Endodermal cell (in vitro differentiated cells): ENCODE measurements around the gene PDP2. TPM values are rescaled to one million over a fixed set of nuclear protein-coding genes. Genes with fewer than 3 reads are reported as not detected.

Experiments used
- DNase-seq: peaks from one replicate; pipeline ENCODE4 v3.0.0-alpha.2; 2017
- H3K27ac ChIP-seq: 2 replicates; pipeline ENCODE4 v1.5.1; 2013; ENCODE audit warnings: mild to moderate bottlenecking, low read depth, low read length, moderate library complexity
- H3K27me3 ChIP-seq: 2 replicates; pipeline ENCODE4 v1.6.1; 2013; ENCODE audit warnings: mild to moderate bottlenecking, low read length, moderate library complexity; ENCODE audit not compliant: insufficient read depth, control insufficient read depth, poor library complexity, severe bottlenecking
- H3K36me3 ChIP-seq: 2 replicates; pipeline ENCODE4 v1.7.0; 2013; ENCODE audit warnings: mild to moderate bottlenecking, low read length, moderate library complexity; ENCODE audit not compliant: control insufficient read depth, insufficient read depth
- H3K4me1 ChIP-seq: one replicate; pipeline ENCODE4 v1.7.0; 2013; ENCODE audit warnings: low read length; ENCODE audit not compliant: control insufficient read depth, insufficient read depth
- H3K4me3 ChIP-seq: 2 replicates; pipeline ENCODE4 v1.5.1; 2013; ENCODE audit warnings: mild to moderate bottlenecking, low read length, moderate library complexity
- H3K9ac ChIP-seq: 2 replicates; pipeline ENCODE4 v1.6.1; 2013; ENCODE audit warnings: mild to moderate bottlenecking, low read length, moderate library complexity; ENCODE audit not compliant: poor library complexity, severe bottlenecking; ENCODE audit errors: extremely low read depth
- H3K9me3 ChIP-seq: 2 replicates; pipeline ENCODE4 v1.6.1; 2013; ENCODE audit warnings: mild to moderate bottlenecking, low read length, moderate library complexity; ENCODE audit not compliant: control insufficient read depth
- H3K27ac Mint-ChIP-seq: 2 replicates; pipeline ENCODE4 v1.8.0; 2020; ENCODE audit warnings: mixed read lengths
- H3K27me3 Mint-ChIP-seq: 2 replicates; pipeline ENCODE4 v1.8.0; 2021; ENCODE audit warnings: mild to moderate bottlenecking, mixed read lengths; ENCODE audit not compliant: insufficient read depth
- H3K36me3 Mint-ChIP-seq: 2 replicates; pipeline ENCODE4 v1.8.0; 2020; ENCODE audit warnings: low read depth, mixed read lengths
- H3K4me1 Mint-ChIP-seq: 2 replicates; pipeline ENCODE4 v1.8.0; 2020; ENCODE audit warnings: mixed read lengths
- H3K4me3 Mint-ChIP-seq: 2 replicates; pipeline ENCODE4 v1.8.0; 2020; ENCODE audit warnings: mild to moderate bottlenecking, moderate library complexity, mixed read lengths
- H3K9me3 Mint-ChIP-seq: 2 replicates; pipeline ENCODE4 v1.8.0; 2020; ENCODE audit warnings: mild to moderate bottlenecking, mixed read lengths
- WGBS, 2 experiments: methylation state at CpG; one replicate each; pipeline versions ENCODE4 v1.1.5 to v1.1.7; 2013; ENCODE audit warnings: missing lambda C conversion rate in 2 of 2, mixed read lengths in 1 of 2; ENCODE audit not compliant: insufficient coverage in 1 of 2, insufficient read length in 1 of 2; 5-methylcytosine and 5-hydroxymethylcytosine counted together
- total RNA-seq, 2 donors: library from RNA; stranded (reverse); fragmentation: NEBNext Ultra II Directional in 1 of 2; extraction: Animal tissue kit (Norgen Biotek cat#: 25700) in 1 of 2; gene quantifications; 2 replicates in 1 of 2; 3 replicates in 1 of 2; pipeline ENCODE4 v1.2.1, GENCODE V29; 2021
- TF ChIP-seq, protein P1 (sequence below): fragments of 200-600 bp; sonication (generic); conservative IDR thresholded peaks from 2 replicates; pipeline ENCODE4 v1.5.0; 2021; ENCODE audit warnings: antibody characterized with exemption, mild to moderate bottlenecking

The PDP2 gene
- total RNA-seq, 2 donors from 2014 or later, result 23.1 to 31.5 TPM

DNA sequence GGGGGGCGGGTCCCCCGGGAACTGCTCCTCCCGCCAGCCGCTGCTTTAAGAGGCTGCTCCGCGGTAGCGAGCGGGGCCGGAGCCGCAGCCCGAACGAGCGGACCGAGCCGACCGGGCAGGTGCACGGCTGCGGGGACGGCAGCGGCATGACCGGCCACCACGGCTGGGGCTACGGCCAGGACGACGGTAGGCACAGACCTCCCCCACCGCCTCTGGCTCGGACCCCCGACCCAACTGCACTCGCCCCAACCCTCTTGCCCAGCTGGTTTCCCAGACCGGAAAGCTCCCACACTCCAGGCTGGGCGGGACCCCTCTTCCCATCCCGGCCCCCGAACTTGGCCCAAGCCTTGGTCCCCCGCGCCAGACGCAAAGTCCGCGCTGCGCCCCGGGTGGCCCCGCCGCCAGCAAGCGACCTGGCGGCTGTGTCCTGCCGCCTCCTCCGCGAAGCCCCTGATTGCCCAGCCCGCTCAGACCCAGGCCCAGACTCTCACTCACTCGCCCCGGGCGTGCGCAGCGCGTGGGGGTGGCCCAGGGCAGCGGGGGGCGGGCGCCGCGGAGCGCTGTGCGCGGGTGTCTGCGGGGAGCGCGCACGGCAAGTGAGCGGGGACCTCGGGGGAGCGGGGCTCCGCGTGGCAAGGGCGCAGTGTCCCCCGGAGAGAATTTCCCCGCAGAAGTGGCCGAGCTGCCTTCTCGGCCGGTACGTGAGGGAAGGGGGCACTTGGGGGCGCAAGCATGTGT is 35.8 kb upstream of the PDP2 start, which contains the start of gene CA7:
Gene CA7, plus strand, starts transcription at position 73 of the 738 bp plus-strand sequence. Its CDS starts 74 bp downstream, at position 147.
- Mint-ChIP-seq H3K27ac (no peak within 1 kb of the TSS), H3K4me3 (peak within 1 kb of the TSS; percentile 57), H3K27me3 (peaks cover 82% of the 10 kb centered on the region), H3K9me3 (no peaks in the 10 kb centered on the region), H3K4me1 (peaks cover 2% of the 10 kb centered on the region), H3K36me3 (no peaks in the 10 kb centered on the region)
- Histone ChIP-seq H3K27ac (no peak within 1 kb of the TSS), H3K9me3 (no peaks in the 10 kb centered on the region), H3K4me3 (peak within 1 kb of the TSS; percentile 69), H3K4me1 (no peaks in the 10 kb centered on the region), H3K36me3 (no peaks in the 10 kb centered on the region), H3K9ac (no peak within 1 kb of the TSS), H3K27me3 (peaks cover 87% of the 10 kb centered on the region)
- DNase-seq, result peak; percentile 76
- 3 to 6% methylated on average over 35 to 79 of the region's 79 CpGs for WGBS, 2 experiments
- TF ChIP-seq, protein P1, sequence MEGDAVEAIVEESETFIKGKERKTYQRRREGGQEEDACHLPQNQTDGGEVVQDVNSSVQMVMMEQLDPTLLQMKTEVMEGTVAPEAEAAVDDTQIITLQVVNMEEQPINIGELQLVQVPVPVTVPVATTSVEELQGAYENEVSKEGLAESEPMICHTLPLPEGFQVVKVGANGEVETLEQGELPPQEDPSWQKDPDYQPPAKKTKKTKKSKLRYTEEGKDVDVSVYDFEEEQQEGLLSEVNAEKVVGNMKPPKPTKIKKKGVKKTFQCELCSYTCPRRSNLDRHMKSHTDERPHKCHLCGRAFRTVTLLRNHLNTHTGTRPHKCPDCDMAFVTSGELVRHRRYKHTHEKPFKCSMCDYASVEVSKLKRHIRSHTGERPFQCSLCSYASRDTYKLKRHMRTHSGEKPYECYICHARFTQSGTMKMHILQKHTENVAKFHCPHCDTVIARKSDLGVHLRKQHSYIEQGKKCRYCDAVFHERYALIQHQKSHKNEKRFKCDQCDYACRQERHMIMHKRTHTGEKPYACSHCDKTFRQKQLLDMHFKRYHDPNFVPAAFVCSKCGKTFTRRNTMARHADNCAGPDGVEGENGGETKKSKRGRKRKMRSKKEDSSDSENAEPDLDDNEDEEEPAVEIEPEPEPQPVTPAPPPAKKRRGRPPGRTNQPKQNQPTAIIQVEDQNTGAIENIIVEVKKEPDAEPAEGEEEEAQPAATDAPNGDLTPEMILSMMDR, result no peak

DNA sequence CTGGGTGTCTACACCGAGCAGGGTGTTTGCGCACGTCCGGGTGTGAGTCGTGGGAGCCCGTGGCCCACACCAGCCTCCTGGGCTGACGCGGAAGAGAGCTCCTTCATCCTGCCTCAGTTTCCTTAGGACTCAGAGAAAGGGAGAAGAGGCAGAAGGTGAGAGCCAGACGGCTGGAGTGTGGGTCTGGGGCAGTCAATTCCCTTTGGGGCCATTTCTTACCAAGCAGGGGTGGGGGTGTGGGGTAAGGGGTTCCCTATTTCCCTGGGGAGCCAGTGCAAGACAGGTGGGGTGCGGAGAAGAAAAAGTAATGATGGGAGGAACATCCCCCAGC is 35.3 kb upstream of the PDP2 start:
- Histone ChIP-seq H3K27ac (no peak overlapping the region), H3K9me3 (no peaks in the 10 kb centered on the region), H3K4me1 (no peaks in the 10 kb centered on the region), H3K36me3 (no peaks in the 10 kb centered on the region), H3K27me3 (peaks cover 81% of the 10 kb centered on the region), H3K9ac (no peak overlapping the region), H3K4me3 (peak overlapping the region; percentile 69)
- no peak for DNase-seq
- Mint-ChIP-seq H3K27ac (no peak overlapping the region), H3K27me3 (peaks cover 77% of the 10 kb centered on the region), H3K4me3 (peak overlapping the region; percentile 57), H3K4me1 (peaks cover 2% of the 10 kb centered on the region), H3K36me3 (no peaks in the 10 kb centered on the region), H3K9me3 (no peaks in the 10 kb centered on the region)
- WGBS, 2 experiments, result 30 to 37% methylated on average over 8 to 10 of the region's 10 CpGs
- TF ChIP-seq, protein P1, result no peak

GRCh38 chr16:66845791-66846221 is 34.5 kb upstream of the PDP2 start:
- Mint-ChIP-seq H3K9me3 (no peaks in the 10 kb centered on the region), H3K27ac (no peak overlapping the region), H3K27me3 (peaks cover 75% of the 10 kb centered on the region), H3K36me3 (no peaks in the 10 kb centered on the region), H3K4me3 (peak overlapping the region; percentile 57), H3K4me1 (peaks cover 2% of the 10 kb centered on the region)
- Histone ChIP-seq H3K9me3 (no peaks in the 10 kb centered on the region), H3K4me1 (no peaks in the 10 kb centered on the region), H3K9ac (no peak overlapping the region), H3K36me3 (no peaks in the 10 kb centered on the region), H3K4me3 (no peak overlapping the region), H3K27ac (no peak overlapping the region), H3K27me3 (peaks cover 76% of the 10 kb centered on the region)
- TF ChIP-seq, protein P1, result no peak
- peak; percentile 58 for DNase-seq
- 35 to 72% methylated on average over 5 to 9 of the region's 9 CpGs for WGBS, 2 experiments
